ENCODE measurements around the gene CAPRIN1. TPM values are rescaled to one million over a fixed set of nuclear protein-coding genes. Genes with fewer than 3 reads are reported as not detected.
A peak's percentile ranks its signal among the peaks of the same experiment; 100 is the strongest.

Gene CAPRIN1
- polyA plus RNA-seq, 1 of the 3 experiments (the other 2 are of a cell fraction): 67.1 TPM

- TF ChIP-seq, protein P1, sequence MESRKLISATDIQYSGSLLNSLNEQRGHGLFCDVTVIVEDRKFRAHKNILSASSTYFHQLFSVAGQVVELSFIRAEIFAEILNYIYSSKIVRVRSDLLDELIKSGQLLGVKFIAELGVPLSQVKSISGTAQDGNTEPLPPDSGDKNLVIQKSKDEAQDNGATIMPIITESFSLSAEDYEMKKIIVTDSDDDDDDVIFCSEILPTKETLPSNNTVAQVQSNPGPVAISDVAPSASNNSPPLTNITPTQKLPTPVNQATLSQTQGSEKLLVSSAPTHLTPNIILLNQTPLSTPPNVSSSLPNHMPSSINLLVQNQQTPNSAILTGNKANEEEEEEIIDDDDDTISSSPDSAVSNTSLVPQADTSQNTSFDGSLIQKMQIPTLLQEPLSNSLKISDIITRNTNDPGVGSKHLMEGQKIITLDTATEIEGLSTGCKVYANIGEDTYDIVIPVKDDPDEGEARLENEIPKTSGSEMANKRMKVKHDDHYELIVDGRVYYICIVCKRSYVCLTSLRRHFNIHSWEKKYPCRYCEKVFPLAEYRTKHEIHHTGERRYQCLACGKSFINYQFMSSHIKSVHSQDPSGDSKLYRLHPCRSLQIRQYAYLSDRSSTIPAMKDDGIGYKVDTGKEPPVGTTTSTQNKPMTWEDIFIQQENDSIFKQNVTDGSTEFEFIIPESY (IDR thresholded peaks at IDR 0.05; ENCODE audit: borderline replicate concordance, low read depth): no peak
- TF ChIP-seq TCF12 (IDR thresholded peaks at IDR 0.05) (no peak), EZH2phosphoT487 (IDR thresholded peaks at IDR 0.05; ENCODE audit: borderline replicate concordance, low read depth) (no peak), GABPA (IDR thresholded peaks at IDR 0.05; ENCODE audit: low read depth) (peak; percentile 39; the same call in 1 of the 2 replicates), IRF3 (IDR thresholded peaks at IDR 0.05; ENCODE audit: low read depth, low read length) (no peak), SMC3 (IDR thresholded peaks at IDR 0.05; ENCODE audit: low read depth, low read length) (no peak), RFX5 (IDR thresholded peaks at IDR 0.05; ENCODE audit: low read length) (no peak), EP300 (IDR thresholded peaks at IDR 0.05; ENCODE audit: borderline replicate concordance in 1 of 2, low read depth in 1 of 2, low read length in 1 of 2) (no peak; a peak in 1 of 4 replicates), GATA2 (CRISPR knock-in tag; IDR thresholded peaks at IDR 0.05) (no peak), USF1 (IDR thresholded peaks at IDR 0.05; ENCODE audit: borderline replicate concordance, low read depth) (no peak; the same call in 1 of the 2 replicates), CHD2 (IDR thresholded peaks at IDR 0.05; ENCODE audit: low read length, partially characterized antibody) (peak; percentile 90), YY1 (IDR thresholded peaks at IDR 0.05; ENCODE audit: low read depth) (no peak), PBX3 (IDR thresholded peaks at IDR 0.05) (no peak), ELF1 (IDR thresholded peaks at IDR 0.05) (peak; percentile 46), FOXJ3 (CRISPR knock-in tag; IDR thresholded peaks at IDR 0.05) (no peak)
- TF ChIP-seq, protein P2, sequence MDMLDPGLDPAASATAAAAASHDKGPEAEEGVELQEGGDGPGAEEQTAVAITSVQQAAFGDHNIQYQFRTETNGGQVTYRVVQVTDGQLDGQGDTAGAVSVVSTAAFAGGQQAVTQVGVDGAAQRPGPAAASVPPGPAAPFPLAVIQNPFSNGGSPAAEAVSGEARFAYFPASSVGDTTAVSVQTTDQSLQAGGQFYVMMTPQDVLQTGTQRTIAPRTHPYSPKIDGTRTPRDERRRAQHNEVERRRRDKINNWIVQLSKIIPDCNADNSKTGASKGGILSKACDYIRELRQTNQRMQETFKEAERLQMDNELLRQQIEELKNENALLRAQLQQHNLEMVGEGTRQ (IDR thresholded peaks at IDR 0.05; ENCODE audit: borderline replicate concordance, low read depth, low read length): no peak
These were observed 591 bp downstream of the CAPRIN1 start (continued) for GRCh38 chr11:34052036-34052607.
